GM19452 (cell line): ENCODE results near the gene GPC5.
"Not testable (repeated sequence)": the region's sequence is repeated elsewhere in the genome, so short reads cannot be mapped to it uniquely, and the experiment has no call there.

Source experiments
- ATAC-seq: cut with Tn5 transposase; IDR thresholded peaks from one replicate; pipeline ENCODE4 v1.9.1; 2021; ENCODE audit not compliant: unreplicated experiment

GPC5 gene

GRCh38 chr13:92510416-92510815 lies 1112.0 kb downstream of the GPC5 start:
- no peak for ATAC-seq

DNA sequence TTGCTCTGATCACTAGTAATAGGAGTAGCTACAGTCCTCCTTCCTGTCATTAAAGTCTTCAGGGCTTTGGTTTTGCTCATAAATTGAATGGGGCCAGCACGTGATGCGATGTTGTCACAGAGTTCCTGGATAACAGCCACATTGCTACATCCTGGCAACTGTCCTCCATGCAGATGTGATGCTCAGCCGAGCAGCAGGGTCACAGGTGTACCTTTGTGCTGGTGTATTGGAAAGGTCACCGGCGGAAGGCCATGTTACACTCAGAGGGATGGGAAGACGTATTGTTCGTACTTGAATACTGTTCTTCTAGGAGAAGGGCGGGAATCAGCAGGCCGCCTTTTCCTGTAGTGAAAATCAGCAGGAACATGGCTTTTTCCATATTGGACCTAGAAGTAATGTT lies 1114.4 kb downstream of the GPC5 start:
- ATAC-seq = no peak

DNA sequence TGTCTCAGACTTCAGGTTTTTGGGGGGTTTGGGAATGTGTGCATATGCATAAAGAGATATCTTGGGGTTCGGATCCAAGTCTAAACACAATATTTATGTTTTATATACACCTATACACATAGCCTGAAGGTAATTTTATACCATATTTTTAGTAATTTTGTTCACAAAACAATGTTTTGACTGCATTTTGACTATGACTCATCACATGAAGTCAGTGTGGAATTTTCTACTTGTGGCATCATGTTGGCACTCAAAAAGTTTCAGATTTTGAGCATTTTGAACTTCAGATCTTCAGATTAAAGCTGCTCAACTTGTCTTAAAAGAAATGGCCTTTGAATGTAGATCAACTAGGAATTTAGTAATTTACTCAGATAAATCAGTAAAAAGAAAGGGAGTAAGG lies 1115.3 kb downstream of the GPC5 start:
- ATAC-seq = no peak

GRCh38 chr13:92514420-92515125 lies 1116.2 kb downstream of the GPC5 start:
- no peak for ATAC-seq

GRCh38 chr13:92516878-92517277 lies 1118.5 kb downstream of the GPC5 start:
- ATAC-seq = not testable (repeated sequence)

- not testable (repeated sequence) for ATAC-seq
Observed at GRCh38 chr13:92518622-92519021, 1120.2 kb downstream of the GPC5 start.

DNA sequence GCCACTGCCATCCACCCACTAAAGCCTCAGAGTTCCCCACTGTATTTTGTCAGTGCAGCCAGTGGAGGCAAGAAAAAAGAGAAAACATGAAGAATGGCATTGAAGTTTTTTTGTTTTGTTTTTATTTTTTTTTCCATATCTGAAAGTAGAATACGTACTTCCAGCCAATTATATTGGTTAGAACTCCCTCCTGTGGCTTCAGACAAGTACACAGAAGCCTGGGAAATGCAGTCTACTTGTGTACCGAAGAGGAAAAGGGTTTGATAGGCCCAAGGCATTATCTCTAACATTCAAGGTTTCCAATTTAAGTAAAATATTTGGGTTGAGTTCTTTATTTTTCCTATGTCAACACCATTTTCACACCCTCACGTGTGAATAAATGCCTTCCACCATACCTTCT lies 1131.9 kb downstream of the GPC5 start:
- ATAC-seq = no peak

- no peak for ATAC-seq
Observed at GRCh38 chr13:92535222-92536006, 1137.0 kb downstream of the GPC5 start.

- ATAC-seq = no peak
Observed at GRCh38 chr13:92537471-92537870, 1139.0 kb downstream of the GPC5 start.

- no peak for ATAC-seq
Observed at GRCh38 chr13:92538164-92538563, 1139.7 kb downstream of the GPC5 start.

- ATAC-seq = not testable (repeated sequence)
Observed at GRCh38 chr13:92539148-92539547, 1140.7 kb downstream of the GPC5 start.

DNA sequence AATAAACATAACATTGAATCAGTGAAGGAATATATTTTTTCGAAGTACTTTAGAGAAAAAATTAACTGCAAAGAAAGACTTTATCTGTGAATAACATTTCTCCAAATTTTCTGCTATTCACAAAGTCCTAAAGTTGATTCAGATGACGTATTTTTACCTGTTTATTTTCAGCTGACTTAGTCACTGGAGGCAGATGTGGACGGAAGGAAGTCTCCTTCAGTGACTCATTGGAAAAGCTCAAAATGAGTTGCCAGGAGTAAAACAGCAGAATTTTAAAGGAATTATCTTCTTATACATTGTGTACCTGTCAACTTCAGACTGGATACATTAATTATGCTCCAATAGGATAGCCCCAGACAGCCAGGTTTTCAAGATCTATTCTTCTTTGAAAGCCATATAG lies 1148.8 kb downstream of the GPC5 start:
- no peak for ATAC-seq

DNA sequence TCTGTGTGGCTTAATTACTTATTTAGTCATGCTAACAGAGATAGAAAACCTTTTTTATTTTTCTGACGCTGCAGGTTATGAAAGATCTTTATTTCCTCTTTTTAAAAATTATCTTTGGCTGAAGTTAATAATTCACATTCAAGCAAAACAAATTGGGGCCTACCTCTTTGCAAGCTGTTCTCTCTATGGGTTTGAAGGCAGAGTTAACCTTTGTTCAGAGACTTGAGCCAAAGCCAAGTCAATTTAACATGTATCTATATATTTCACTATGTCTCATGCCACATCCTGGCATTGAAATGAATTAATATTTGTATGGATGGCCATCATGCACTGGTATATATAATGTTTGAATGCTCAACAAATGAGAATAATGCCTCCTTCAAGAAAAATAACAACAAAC lies 1150.9 kb downstream of the GPC5 start:
- no peak for ATAC-seq

DNA sequence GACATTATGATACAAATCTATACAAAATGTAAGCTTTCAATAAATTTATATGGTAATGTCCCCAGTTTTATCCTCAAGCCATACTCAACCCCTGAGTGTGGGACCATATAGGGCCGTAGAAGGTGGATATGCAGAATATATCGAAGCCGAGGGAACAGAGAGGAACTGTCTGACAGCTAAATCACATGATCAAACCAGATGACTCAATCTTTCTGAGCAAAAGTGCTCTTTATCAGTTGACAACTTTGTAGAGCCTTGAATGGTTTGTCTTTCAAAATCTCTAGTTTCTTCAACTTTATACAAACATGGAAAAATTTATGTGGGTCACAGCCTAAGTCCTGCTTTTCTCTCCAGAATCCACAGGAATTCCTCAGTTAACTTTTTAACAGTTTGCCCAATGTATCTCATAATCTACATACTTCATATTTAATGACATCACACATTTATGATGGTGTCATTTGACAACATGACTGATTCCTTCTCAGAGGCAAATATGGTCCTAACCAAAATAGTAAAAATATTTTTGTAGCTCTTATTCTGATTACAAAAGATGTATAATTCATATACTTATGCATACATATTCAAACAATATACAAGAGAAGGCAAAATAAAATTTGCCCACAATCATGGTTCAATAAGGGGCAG lies 1155.2 kb downstream of the GPC5 start:
- ATAC-seq = no peak

- no peak for ATAC-seq
Observed at GRCh38 chr13:92560883-92561282, 1162.5 kb downstream of the GPC5 start.

- ATAC-seq = no peak
Observed at GRCh38 chr13:92564942-92565341, 1166.5 kb downstream of the GPC5 start.

GRCh38 chr13:92566767-92567166 lies 1168.3 kb downstream of the GPC5 start:
- ATAC-seq = no peak

GRCh38 chr13:92572190-92572589 lies 1173.8 kb downstream of the GPC5 start:
- ATAC-seq = no peak

- ATAC-seq = no peak
Observed at GRCh38 chr13:92573467-92574057, 1175.1 kb downstream of the GPC5 start.

DNA sequence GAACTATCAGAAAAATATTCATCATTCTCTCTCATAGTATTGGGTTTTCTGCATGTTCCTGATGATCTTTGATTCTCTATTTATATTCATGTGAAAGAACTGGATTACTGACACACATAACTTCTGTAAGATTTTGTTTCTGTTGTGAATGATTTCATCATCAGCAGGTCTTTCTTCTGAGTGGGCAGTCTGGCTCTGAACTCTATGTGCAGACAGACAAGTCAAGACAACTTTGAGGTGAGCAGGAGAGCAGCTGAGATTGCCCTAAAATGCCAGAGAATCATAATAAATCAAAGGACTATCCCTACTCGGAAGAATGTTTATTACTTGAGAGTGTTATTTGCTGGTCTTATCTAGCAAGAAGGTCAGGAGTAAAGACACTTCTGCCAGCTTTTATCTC lies 1176.1 kb downstream of the GPC5 start:
- no peak for ATAC-seq

- ATAC-seq = no peak
Observed at GRCh38 chr13:92575777-92576176, 1177.4 kb downstream of the GPC5 start.

DNA sequence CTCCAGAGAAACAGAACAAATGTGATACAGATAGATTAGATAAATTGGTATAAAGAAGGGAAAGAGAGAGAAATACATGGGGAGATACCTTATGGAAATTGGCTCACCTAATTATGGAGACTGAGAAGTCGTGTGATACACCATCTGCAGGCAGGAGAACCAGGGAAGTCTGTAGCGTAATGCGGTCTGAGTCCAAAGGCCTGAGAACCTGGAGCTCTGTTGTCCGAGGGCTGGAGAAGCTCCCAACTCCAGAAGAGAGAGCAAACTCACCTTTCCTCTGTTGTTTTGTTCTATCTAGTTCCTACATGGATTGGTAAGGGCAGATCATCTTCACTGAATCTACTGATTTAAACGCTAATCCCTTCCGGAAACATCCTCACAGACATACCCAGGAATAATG lies 1179.9 kb downstream of the GPC5 start:
- ATAC-seq = no peak
